GM12878 (cell line): ENCODE results near the gene ARL10. TPM values are rescaled to one million over a fixed set of nuclear protein-coding genes. Genes with fewer than 3 reads are reported as not detected.

Source experiments
- ATAC-seq: fragments of 200-7000 bp; cut with Tn5 transposase; 3 replicates; pipeline ENCODE4 v1.9.1; 2020; ENCODE audit warnings: mild to moderate bottlenecking, moderate library complexity
- BruUV-seq: library from RNA; stranded (reverse); fragments of 400-500 nt; replicated peaks from 2 replicates; lab custom pipeline; 2021; lab: Mats Ljungman, UMichigan
- CTCF ChIA-PET: fragments of 300-600 bp; sonication (Branson Sonifier 250); formaldehyde crosslinking; extraction: SDS; loops from one replicate; lab custom pipeline; 2021; ENCODE audit warnings: inconsistent platforms; lab: Yijun Ruan, JAX
- POLR2A ChIA-PET: fragments of 350-600 bp; formaldehyde crosslinking; extraction: SDS; loops from one replicate; lab custom pipeline; 2021; ENCODE audit warnings: inconsistent platforms; lab: Charles Lee
- RAD21 ChIA-PET: fragments of 300-600 bp; sonication (Branson Sonifier 250); formaldehyde crosslinking; loops from one replicate; lab custom pipeline; 2023; ENCODE audit warnings: antibody characterized with exemption; ENCODE audit not compliant: unreplicated experiment; lab: Charles Lee
- SMC1A ChIA-PET: fragments of 300-600 bp; sonication (Branson Sonifier 250); formaldehyde crosslinking; loops from one replicate; lab custom pipeline; 2023; ENCODE audit not compliant: unreplicated experiment, uncharacterized antibody; lab: Charles Lee
- DNase-seq: peaks from one replicate; pipeline ENCODE4 v3.0.0-alpha.2; 2011; ENCODE audit warnings: low read depth, low spot score
- FAIRE-seq: peaks from 3 replicates; lab custom pipeline; 2011; peaks lifted over from hg19 to GRCh38; lab: Jason Lieb, UNC
- H2AFZ ChIP-seq: 2 replicates; pipeline ENCODE4 v1.6.0; 2011; ENCODE audit warnings: low read depth, low read length, control low read depth; ENCODE audit not compliant: control insufficient read depth
- H3K27ac ChIP-seq: 2 replicates; pipeline ENCODE4 v1.5.1; 2011; ENCODE audit warnings: control low read depth; ENCODE audit not compliant: control insufficient read depth, insufficient read depth
- H3K27me3 ChIP-seq, 2 experiments: replicated peaks in 1 of 2; 2 replicates each; pipeline versions ENCODE4 v1.6.0 to v1.6.1; 2011; ENCODE audit warnings: low read length in 1 of 2; ENCODE audit not compliant: control insufficient read depth in 2 of 2, insufficient read depth in 2 of 2
- H3K36me3 ChIP-seq, 2 experiments: 2 replicates each; pipeline ENCODE4 v1.5.1; 2011; ENCODE audit warnings: low read length in 1 of 2; ENCODE audit not compliant: control insufficient read depth in 2 of 2, insufficient read depth in 2 of 2
- H3K4me1 ChIP-seq: 2 replicates; pipeline ENCODE4 v1.6.1; 2011; ENCODE audit warnings: mild to moderate bottlenecking, low read length, moderate library complexity, mixed read lengths; ENCODE audit not compliant: control insufficient read depth, insufficient read depth
- H3K4me2 ChIP-seq: 2 replicates; pipeline ENCODE4 v1.6.0; 2011; ENCODE audit warnings: control low read depth; ENCODE audit not compliant: control insufficient read depth, insufficient read depth
- H3K4me3 ChIP-seq: fragments of 200-600 bp; sonication (generic); 2 replicates; pipeline ENCODE4 v1.5.1; 2016
- H3K79me2 ChIP-seq: 2 replicates; pipeline ENCODE4 v1.6.0; 2011; ENCODE audit warnings: low read length; ENCODE audit not compliant: control insufficient read depth, insufficient read depth
- H3K9ac ChIP-seq: 2 replicates; pipeline ENCODE4 v1.8.0; 2011; ENCODE audit warnings: low read length, control low read depth, mixed read lengths; ENCODE audit not compliant: control insufficient read depth, insufficient read depth
- H3K9me3 ChIP-seq: replicated peaks from 3 replicates; pipeline ENCODE4 v1.5.1; 2011; ENCODE audit warnings: mild to moderate bottlenecking, low read length; ENCODE audit not compliant: control insufficient read depth, insufficient read depth
- H4K20me1 ChIP-seq: 2 replicates; pipeline ENCODE4 v1.6.0; 2011; ENCODE audit not compliant: control insufficient read depth, insufficient read depth
- CREB1 ChIP-seq: IDR thresholded peaks from 2 replicates; pipeline ENCODE4 v1.6.1; 2012; ENCODE audit warnings: low read depth, mild to moderate bottlenecking, inconsistent platforms
- POLR2AphosphoS5 ChIP-seq: IDR thresholded peaks from 2 replicates; pipeline ENCODE4 v1.6.1; 2011; ENCODE audit warnings: mild to moderate bottlenecking, low read length, inconsistent platforms
- ZNF622 ChIP-seq: fragments of 450-650 bp; IDR thresholded peaks from 2 replicates; pipeline ENCODE4 v1.6.1; 2017; ENCODE audit warnings: mild to moderate bottlenecking, inconsistent platforms
- WGBS: methylation state at CpG from one replicate; pipeline ENCODE4 v1.1.6; 2016; ENCODE audit warnings: low lambda C conversion rate; ENCODE audit not compliant: insufficient replicate concordance, insufficient coverage; ENCODE audit errors: missing lambda C conversion rate; 5-methylcytosine and 5-hydroxymethylcytosine counted together
- in situ Hi-C: fragments of 300-500 bp; cut with MboI; formaldehyde crosslinking; loops from 9 replicates; pipeline ENCODE4 v1.14.3; 2018; ENCODE audit warnings: mixed read lengths
- intact Hi-C: fragments of 100-400 bp; cut with micrococcal nuclease; formaldehyde crosslinking; loops from one replicate; pipeline ENCODE4 v1.14.2; 2022; ENCODE audit not compliant: unreplicated experiment
- polyA plus RNA-seq, 11 experiments: library from polyadenylated mRNA; depleted of rRNA in 4 of 11; unstranded in 6 of 11; stranded (reverse) in 5 of 11; fragments of >200 nt; fragmentation: Nextera tagmentation in 4 of 11; fragmentation: Illumina TruSeq in 1 of 11; extraction: Ambion mirVana in 4 of 11; extraction: Trizol in 1 of 11; gene quantifications; 1 replicate in 1 of 11; 2 replicates in 10 of 11; pipeline versions ENCODE4 v1.2.1 to v1.2.3, GENCODE V29; 2011 to 2016; ENCODE audit warnings: inconsistent platforms in 2 of 11, missing spikeins in 2 of 11, low read depth in 1 of 11
- total RNA-seq, 4 experiments: library from RNA; depleted of rRNA in 3 of 4; stranded (reverse); fragments of >200 nt in 3 of 4; fragmentation: Illumina TruSeq in 1 of 4; extraction: Trizol in 1 of 4; gene quantifications; 2 replicates each; pipeline versions ENCODE4 v1.2.1 to v1.2.3, GENCODE V29; 2013 to 2021
- TF ChIP-seq, protein P1 (sequence below): fragments of 450-650 bp; formaldehyde crosslinking; IDR thresholded peaks from 2 replicates; pipeline ENCODE4 v1.5.0; 2022; ENCODE audit warnings: mild to moderate bottlenecking, missing genetic modification characterization

Gene ARL10
- total and polyA plus RNA-seq, 10 of the 15 experiments (the other 5 are each of a cell fraction or from before 2014, with no cell fraction given), result 0.44 to 6.4 (median 2.4) TPM

DNA sequence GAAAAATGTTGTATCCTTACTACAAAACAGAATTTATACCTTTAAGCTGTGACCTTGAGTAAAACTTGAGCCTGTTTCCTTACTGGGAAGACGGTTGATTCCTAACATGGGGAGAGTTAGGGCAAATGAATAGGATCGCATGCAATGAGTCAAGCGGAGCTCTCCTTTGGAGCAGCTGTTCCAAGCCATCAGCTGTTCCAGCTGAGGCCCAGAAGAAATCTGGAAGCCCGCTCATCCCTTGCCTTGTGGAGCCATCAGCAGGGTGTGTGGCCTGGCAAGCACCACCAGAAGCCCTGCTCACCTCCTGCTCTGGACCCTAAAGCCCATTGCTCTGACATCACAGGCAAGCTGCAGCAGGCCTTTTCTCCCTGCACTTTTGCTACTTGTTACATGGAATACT is 11.8 kb upstream of the ARL10 start:
- no peak for TF ChIP-seq POLR2AphosphoS5
- no peak for TF ChIP-seq ZNF622
- no peak for TF ChIP-seq CREB1
- TF ChIP-seq, protein P1, sequence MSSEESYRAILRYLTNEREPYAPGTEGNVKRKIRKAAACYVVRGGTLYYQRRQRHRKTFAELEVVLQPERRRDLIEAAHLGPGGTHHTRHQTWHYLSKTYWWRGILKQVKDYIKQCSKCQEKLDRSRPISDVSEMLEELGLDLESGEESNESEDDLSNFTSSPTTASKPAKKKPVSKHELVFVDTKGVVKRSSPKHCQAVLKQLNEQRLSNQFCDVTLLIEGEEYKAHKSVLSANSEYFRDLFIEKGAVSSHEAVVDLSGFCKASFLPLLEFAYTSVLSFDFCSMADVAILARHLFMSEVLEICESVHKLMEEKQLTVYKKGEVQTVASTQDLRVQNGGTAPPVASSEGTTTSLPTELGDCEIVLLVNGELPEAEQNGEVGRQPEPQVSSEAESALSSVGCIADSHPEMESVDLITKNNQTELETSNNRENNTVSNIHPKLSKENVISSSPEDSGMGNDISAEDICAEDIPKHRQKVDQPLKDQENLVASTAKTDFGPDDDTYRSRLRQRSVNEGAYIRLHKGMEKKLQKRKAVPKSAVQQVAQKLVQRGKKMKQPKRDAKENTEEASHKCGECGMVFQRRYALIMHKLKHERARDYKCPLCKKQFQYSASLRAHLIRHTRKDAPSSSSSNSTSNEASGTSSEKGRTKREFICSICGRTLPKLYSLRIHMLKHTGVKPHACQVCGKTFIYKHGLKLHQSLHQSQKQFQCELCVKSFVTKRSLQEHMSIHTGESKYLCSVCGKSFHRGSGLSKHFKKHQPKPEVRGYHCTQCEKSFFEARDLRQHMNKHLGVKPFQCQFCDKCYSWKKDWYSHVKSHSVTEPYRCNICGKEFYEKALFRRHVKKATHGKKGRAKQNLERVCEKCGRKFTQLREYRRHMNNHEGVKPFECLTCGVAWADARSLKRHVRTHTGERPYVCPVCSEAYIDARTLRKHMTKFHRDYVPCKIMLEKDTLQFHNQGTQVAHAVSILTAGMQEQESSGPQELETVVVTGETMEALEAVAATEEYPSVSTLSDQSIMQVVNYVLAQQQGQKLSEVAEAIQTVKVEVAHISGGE (CRISPR knock-in tag), result no peak
- in situ Hi-C loops, result no loop called here
- BruUV-seq, result no TSS peak
- ChIA-PET POLR2A (interaction anchor here (1.4 to 4.0 kb wide), 3 partner anchors 8 to 26 kb away, joined by 4 to 41 read pairs (median 4); partner anchors contain the start of gene KIAA1191), CTCF (no interaction called here), SMC1A (interaction anchor here (1.7 to 4.3 kb wide), 2 partner anchors 8 to 10 kb away, joined by 3 to 36 read pairs; partner anchors contain the start of gene KIAA1191), RAD21 (interaction anchor here (0.6 to 3.9 kb wide), 2 partner anchors 8 to 772 kb away, joined by 3 to 29 read pairs; partner anchors contain the start of gene KIAA1191)
- peaks cover 4% of the 10 kb centered on the region; the same call in 1 of the 2 replicates for H4K20me1 ChIP-seq
- WGBS, result 98% methylated on average over 4 of the region's 4 CpGs
- DNase-seq (no peak), FAIRE-seq (no peak), ATAC-seq (no peak)
- intact Hi-C loops, result no loop called here
- H3K9me3 ChIP-seq, result no peaks in the 10 kb centered on the region
- no peaks in the 10 kb centered on the region for H3K27me3 ChIP-seq
- no peak overlapping the region for H2AFZ ChIP-seq
- no peak overlapping the region for H3K4me3 ChIP-seq
- peaks cover 20% of the 10 kb centered on the region for H3K79me2 ChIP-seq
- H3K36me3 ChIP-seq, result peaks cover 14 to 15% of the 10 kb centered on the region in 2 experiments
- no peak overlapping the region for H3K4me2 ChIP-seq
- H3K4me1 ChIP-seq, result peaks cover 4% of the 10 kb centered on the region
- no peak overlapping the region for H3K9ac ChIP-seq
- no peak overlapping the region for H3K27ac ChIP-seq
